Measurements from ENCODE around the gene UPK3A. TPM values are rescaled to one million over a fixed set of nuclear protein-coding genes. Genes with fewer than 3 reads are reported as not detected.

The UPK3A gene
- total and polyA plus RNA-seq, 2 experiments from 2014 or later = 0.47 TPM; not detected in 1

DNA sequence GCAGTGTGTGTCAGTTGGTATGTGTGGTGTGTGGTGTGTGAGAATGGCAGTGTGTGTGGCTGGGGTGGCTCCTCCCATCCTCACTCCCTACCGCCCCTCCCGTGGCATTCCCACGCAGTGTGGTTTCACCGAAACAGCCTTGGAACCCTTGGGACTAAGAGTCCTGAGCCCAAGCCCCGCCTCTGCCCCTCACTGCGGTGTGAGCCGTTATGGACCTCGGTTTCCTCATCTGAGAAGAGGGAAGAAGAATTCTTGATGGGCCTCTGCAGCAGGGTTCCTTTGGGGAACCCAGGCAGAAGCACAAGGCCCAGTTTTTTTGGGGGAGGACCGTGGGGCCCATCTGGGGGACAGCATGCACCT is 7.2 kb downstream of the UPK3A start (continued):
- TF ChIP-seq, protein P1, sequence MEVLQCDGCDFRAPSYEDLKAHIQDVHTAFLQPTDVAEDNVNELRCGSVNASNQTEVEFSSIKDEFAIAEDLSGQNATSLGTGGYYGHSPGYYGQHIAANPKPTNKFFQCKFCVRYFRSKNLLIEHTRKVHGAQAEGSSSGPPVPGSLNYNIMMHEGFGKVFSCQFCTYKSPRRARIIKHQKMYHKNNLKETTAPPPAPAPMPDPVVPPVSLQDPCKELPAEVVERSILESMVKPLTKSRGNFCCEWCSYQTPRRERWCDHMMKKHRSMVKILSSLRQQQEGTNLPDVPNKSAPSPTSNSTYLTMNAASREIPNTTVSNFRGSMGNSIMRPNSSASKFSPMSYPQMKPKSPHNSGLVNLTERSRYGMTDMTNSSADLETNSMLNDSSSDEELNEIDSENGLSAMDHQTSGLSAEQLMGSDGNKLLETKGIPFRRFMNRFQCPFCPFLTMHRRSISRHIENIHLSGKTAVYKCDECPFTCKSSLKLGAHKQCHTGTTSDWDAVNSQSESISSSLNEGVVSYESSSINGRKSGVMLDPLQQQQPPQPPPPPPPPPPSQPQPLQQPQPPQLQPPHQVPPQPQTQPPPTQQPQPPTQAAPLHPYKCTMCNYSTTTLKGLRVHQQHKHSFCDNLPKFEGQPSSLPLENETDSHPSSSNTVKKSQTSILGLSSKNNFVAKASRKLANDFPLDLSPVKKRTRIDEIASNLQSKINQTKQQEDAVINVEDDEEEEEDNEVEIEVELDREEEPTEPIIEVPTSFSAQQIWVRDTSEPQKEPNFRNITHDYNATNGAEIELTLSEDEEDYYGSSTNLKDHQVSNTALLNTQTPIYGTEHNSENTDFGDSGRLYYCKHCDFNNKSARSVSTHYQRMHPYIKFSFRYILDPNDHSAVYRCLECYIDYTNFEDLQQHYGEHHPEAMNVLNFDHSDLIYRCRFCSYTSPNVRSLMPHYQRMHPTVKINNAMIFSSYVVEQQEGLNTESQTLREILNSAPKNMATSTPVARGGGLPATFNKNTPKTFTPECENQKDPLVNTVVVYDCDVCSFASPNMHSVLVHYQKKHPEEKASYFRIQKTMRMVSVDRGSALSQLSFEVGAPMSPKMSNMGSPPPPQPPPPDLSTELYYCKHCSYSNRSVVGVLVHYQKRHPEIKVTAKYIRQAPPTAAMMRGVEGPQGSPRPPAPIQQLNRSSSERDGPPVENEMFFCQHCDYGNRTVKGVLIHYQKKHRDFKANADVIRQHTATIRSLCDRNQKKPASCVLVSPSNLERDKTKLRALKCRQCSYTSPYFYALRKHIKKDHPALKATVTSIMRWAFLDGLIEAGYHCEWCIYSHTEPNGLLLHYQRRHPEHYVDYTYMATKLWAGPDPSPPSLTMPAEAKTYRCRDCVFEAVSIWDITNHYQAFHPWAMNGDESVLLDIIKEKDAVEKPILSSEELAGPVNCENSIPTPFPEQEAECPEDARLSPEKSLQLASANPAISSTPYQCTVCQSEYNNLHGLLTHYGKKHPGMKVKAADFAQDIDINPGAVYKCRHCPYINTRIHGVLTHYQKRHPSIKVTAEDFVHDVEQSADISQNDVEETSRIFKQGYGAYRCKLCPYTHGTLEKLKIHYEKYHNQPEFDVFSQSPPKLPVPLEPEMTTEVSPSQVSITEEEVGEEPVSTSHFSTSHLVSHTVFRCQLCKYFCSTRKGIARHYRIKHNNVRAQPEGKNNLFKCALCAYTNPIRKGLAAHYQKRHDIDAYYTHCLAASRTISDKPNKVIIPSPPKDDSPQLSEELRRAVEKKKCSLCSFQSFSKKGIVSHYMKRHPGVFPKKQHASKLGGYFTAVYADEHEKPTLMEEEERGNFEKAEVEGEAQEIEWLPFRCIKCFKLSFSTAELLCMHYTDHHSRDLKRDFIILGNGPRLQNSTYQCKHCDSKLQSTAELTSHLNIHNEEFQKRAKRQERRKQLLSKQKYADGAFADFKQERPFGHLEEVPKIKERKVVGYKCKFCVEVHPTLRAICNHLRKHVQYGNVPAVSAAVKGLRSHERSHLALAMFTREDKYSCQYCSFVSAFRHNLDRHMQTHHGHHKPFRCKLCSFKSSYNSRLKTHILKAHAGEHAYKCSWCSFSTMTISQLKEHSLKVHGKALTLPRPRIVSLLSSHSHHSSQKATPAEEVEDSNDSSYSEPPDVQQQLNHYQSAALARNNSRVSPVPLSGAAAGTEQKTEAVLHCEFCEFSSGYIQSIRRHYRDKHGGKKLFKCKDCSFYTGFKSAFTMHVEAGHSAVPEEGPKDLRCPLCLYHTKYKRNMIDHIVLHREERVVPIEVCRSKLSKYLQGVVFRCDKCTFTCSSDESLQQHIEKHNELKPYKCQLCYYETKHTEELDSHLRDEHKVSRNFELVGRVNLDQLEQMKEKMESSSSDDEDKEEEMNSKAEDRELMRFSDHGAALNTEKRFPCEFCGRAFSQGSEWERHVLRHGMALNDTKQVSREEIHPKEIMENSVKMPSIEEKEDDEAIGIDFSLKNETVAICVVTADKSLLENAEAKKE (CRISPR knock-in tag; IDR thresholded peaks at IDR 0.05) = no peak
- TF ChIP-seq JUNB (IDR thresholded peaks at IDR 0.05; ENCODE audit: unreplicated experiment) = no peak
- TF ChIP-seq, protein P2, sequence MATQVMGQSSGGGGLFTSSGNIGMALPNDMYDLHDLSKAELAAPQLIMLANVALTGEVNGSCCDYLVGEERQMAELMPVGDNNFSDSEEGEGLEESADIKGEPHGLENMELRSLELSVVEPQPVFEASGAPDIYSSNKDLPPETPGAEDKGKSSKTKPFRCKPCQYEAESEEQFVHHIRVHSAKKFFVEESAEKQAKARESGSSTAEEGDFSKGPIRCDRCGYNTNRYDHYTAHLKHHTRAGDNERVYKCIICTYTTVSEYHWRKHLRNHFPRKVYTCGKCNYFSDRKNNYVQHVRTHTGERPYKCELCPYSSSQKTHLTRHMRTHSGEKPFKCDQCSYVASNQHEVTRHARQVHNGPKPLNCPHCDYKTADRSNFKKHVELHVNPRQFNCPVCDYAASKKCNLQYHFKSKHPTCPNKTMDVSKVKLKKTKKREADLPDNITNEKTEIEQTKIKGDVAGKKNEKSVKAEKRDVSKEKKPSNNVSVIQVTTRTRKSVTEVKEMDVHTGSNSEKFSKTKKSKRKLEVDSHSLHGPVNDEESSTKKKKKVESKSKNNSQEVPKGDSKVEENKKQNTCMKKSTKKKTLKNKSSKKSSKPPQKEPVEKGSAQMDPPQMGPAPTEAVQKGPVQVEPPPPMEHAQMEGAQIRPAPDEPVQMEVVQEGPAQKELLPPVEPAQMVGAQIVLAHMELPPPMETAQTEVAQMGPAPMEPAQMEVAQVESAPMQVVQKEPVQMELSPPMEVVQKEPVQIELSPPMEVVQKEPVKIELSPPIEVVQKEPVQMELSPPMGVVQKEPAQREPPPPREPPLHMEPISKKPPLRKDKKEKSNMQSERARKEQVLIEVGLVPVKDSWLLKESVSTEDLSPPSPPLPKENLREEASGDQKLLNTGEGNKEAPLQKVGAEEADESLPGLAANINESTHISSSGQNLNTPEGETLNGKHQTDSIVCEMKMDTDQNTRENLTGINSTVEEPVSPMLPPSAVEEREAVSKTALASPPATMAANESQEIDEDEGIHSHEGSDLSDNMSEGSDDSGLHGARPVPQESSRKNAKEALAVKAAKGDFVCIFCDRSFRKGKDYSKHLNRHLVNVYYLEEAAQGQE (IDR thresholded peaks at IDR 0.05; ENCODE audit: unreplicated experiment) = no peak
- no peak for TF ChIP-seq ZNF114 (CRISPR knock-in tag; IDR thresholded peaks at IDR 0.05)
- no peak for TF ChIP-seq STAT1 (IDR thresholded peaks at IDR 0.05; ENCODE audit: unreplicated experiment)
- TF ChIP-seq EZH2 (IDR thresholded peaks at IDR 0.05; ENCODE audit: low read depth, unreplicated experiment) = no peak

Data from GM23338 (cell line).